ENCODE measurements around the gene THSD4. TPM values are rescaled to one million over a fixed set of nuclear protein-coding genes. Genes with fewer than 3 reads are reported as not detected.

Gene THSD4
- total and polyA plus RNA-seq, 9 of the 15 experiments (the other 6 are each of a cell fraction or from before 2014, with no cell fraction given) = 0.04 TPM; not detected in 5

- intact Hi-C loops (cut with micrococcal nuclease) = no loop called here
- no peaks in the 10 kb centered on the region for H4K20me1 ChIP-seq (replicated peaks; ENCODE audit: control insufficient read depth, insufficient read depth, low read length)
- in situ Hi-C loops (cut with MboI) = no loop called here
- POLR2A ChIA-PET = no interaction called here
- H3K9me1 ChIP-seq (ENCODE audit: control insufficient read depth, insufficient read depth, low read length) = no peaks in the 10 kb centered on the region
- ATAC-seq = no peak
- no peaks in the 10 kb centered on the region for H3K9me3 ChIP-seq (replicated peaks; ENCODE audit: control insufficient read depth, insufficient read depth, low read depth, low read length)
- WGBS (ENCODE audit: insufficient coverage, low coverage, missing lambda C conversion rate) = 0% methylated on average over 6 of the region's 6 CpGs
- no peaks in the 10 kb centered on the region for H3K79me2 ChIP-seq (ENCODE audit: control insufficient read depth, insufficient read depth, low read length)
- H3K9ac ChIP-seq (ENCODE audit: insufficient read depth in 1 of 2, low read depth in 2 of 2, low read length in 2 of 2) = no peak overlapping the region
- no peaks in the 10 kb centered on the region for H3K27me3 ChIP-seq (ENCODE audit: control insufficient read depth in 2 of 2, insufficient read depth in 2 of 2, low read length in 2 of 2)
- TF ChIP-seq CBX1 (IDR thresholded peaks at IDR 0.05; ENCODE audit: low read depth) = no peak
- H2AFZ ChIP-seq (ENCODE audit: low read depth, low read length) = no peak overlapping the region
- no peak overlapping the region for H3K4me2 ChIP-seq (ENCODE audit: insufficient read depth, low read length)
- H3K4me3 ChIP-seq = no peak overlapping the region
- DNase-seq (ENCODE audit: extremely low read depth in 1 of 4, low spot score in 3 of 4) = no peak
- no peaks in the 10 kb centered on the region for H3K4me1 ChIP-seq (replicated peaks in 1 of 2; ENCODE audit: control insufficient read depth in 2 of 2, insufficient read depth in 2 of 2, low read length in 2 of 2)
- BruUV-seq (replicated peaks) = no TSS peak
- CTCF ChIA-PET (ENCODE audit: low intra/inter-chr PET ratio) = no interaction called here
- H3K27ac ChIP-seq (ENCODE audit: extremely low read depth, low read depth, low read length) = no peak overlapping the region
- no peak for FAIRE-seq
- H3K36me3 ChIP-seq (ENCODE audit: control insufficient read depth, insufficient read depth, low read length) = no peaks in the 10 kb centered on the region
Measured at GRCh38 chr15:71072423-71072822, 42.8 kb upstream of the THSD4 start.

- CTCF ChIA-PET (ENCODE audit: low intra/inter-chr PET ratio) = no interaction called here
- ATAC-seq (no peak), FAIRE-seq (no peak)
Measured at GRCh38 chr15:71078506-71079207, 36.6 kb upstream of the THSD4 start.

More at GRCh38 chr15:71078506-71079207, 36.6 kb upstream of the THSD4 start:
- H3K36me3 ChIP-seq (ENCODE audit: control insufficient read depth, insufficient read depth, low read length) = no peaks in the 10 kb centered on the region
- no peaks in the 10 kb centered on the region for H3K9me1 ChIP-seq (ENCODE audit: control insufficient read depth, insufficient read depth, low read length)
- WGBS (ENCODE audit: insufficient coverage, low coverage, missing lambda C conversion rate) = 0% methylated on average over 6 of the region's 6 CpGs
- in situ Hi-C loops (cut with MboI) = no loop called here
- no peaks in the 10 kb centered on the region for H4K20me1 ChIP-seq (replicated peaks; ENCODE audit: control insufficient read depth, insufficient read depth, low read length)
- no peak overlapping the region for H3K4me3 ChIP-seq
- H3K4me2 ChIP-seq (ENCODE audit: insufficient read depth, low read length) = no peak overlapping the region
- POLR2A ChIA-PET = no interaction called here
- intact Hi-C loops (cut with micrococcal nuclease) = no loop called here
- TF ChIP-seq MTA3 (IDR thresholded peaks at IDR 0.05; ENCODE audit: borderline replicate concordance) = no peak
- TF ChIP-seq SETDB1 (IDR thresholded peaks at IDR 0.05; ENCODE audit: low read length) = no peak
- no peak for TF ChIP-seq BRCA1 (IDR thresholded peaks at IDR 0.05)
- no peak for TF ChIP-seq BRCA1 (CRISPR knock-in tag; IDR thresholded peaks at IDR 0.05)
- no peaks in the 10 kb centered on the region for H3K4me1 ChIP-seq (replicated peaks in 1 of 2; ENCODE audit: control insufficient read depth in 2 of 2, insufficient read depth in 2 of 2, low read length in 2 of 2)
- no peaks in the 10 kb centered on the region for H3K27me3 ChIP-seq (ENCODE audit: control insufficient read depth in 2 of 2, insufficient read depth in 2 of 2, low read length in 2 of 2)
- no TSS peak for BruUV-seq (replicated peaks)
- H3K9ac ChIP-seq (ENCODE audit: insufficient read depth in 1 of 2, low read depth in 2 of 2, low read length in 2 of 2) = no peak overlapping the region
- H3K9me3 ChIP-seq (replicated peaks; ENCODE audit: control insufficient read depth, insufficient read depth, low read depth, low read length) = no peaks in the 10 kb centered on the region
- no peaks in the 10 kb centered on the region for H3K79me2 ChIP-seq (ENCODE audit: control insufficient read depth, insufficient read depth, low read length)
- no peak overlapping the region for H3K27ac ChIP-seq (ENCODE audit: extremely low read depth, low read depth, low read length)
- no peak for DNase-seq (ENCODE audit: extremely low read depth in 1 of 4, low spot score in 3 of 4)
- H2AFZ ChIP-seq (ENCODE audit: low read depth, low read length) = no peak overlapping the region
